Neural crest cell (in vitro differentiated cells): ENCODE data around the gene ARL6IP1. TPM values are rescaled to one million over a fixed set of nuclear protein-coding genes. Genes with fewer than 3 reads are reported as not detected.

Experiments
- DNase-seq: peaks from one replicate; pipeline ENCODE4 v3.0.0; 2021; ENCODE audit warnings: low read depth, mixed read lengths, low spot score
- H3K27ac Mint-ChIP-seq: one replicate; pipeline ENCODE4 v1.8.0; 2021; ENCODE audit warnings: mild to moderate bottlenecking, mixed read lengths; ENCODE audit not compliant: unreplicated experiment
- H3K27me3 Mint-ChIP-seq: 2 replicates; pipeline ENCODE4 v1.8.0; 2021; ENCODE audit warnings: low read depth, mild to moderate bottlenecking, mixed read lengths
- H3K36me3 Mint-ChIP-seq: 2 replicates; pipeline ENCODE4 v1.8.0; 2021; ENCODE audit warnings: low read depth, mild to moderate bottlenecking, mixed read lengths
- H3K4me1 Mint-ChIP-seq: 2 replicates; pipeline ENCODE4 v1.8.0; 2021; ENCODE audit warnings: mixed read lengths
- H3K4me3 Mint-ChIP-seq: one replicate; pipeline ENCODE4 v1.8.0; 2021; ENCODE audit warnings: mild to moderate bottlenecking, mixed read lengths
- H3K9me3 Mint-ChIP-seq: 2 replicates; pipeline ENCODE4 v1.8.0; 2021; ENCODE audit warnings: mixed read lengths
- CTCF ChIP-seq: fragments of 200-600 bp; sonication (generic); conservative IDR thresholded peaks from 2 replicates; pipeline ENCODE4 v1.5.0; 2021; ENCODE audit warnings: antibody characterized with exemption, mild to moderate bottlenecking
- long read RNA-seq: library from polyadenylated mRNA; unstranded; transcript quantifications from one replicate; pipeline ENCODE4 v2.0.0, GENCODE V29; 2020
- total RNA-seq: library from RNA; stranded (reverse); gene quantifications from 2 replicates; pipeline ENCODE4 v1.2.1, GENCODE V29; 2021

The ARL6IP1 gene
- total RNA-seq, result 211 and 212 TPM in 2 replicates
- long read RNA-seq, transcript ARL6IP1-201 (6 exons, 2,409 nt), result major isoform, 662 of 699 reads
- long read RNA-seq, partial matches to known transcripts, result 29 of 699 reads
- long read RNA-seq, other reads (novel, unspliced or antisense), result 6 of 699 reads

- Mint-ChIP-seq H3K9me3 (no peaks in the 10 kb centered on the region), H3K36me3 (peaks cover 11% of the 10 kb centered on the region), H3K27me3 (peaks cover 2% of the 10 kb centered on the region), H3K27ac (peak within 1 kb of the TSS; percentile 98), H3K4me3 (peak within 1 kb of the TSS; percentile 97), H3K4me1 (peaks cover 41% of the 10 kb centered on the region)
- peak; percentile 92 for TF ChIP-seq CTCF
- peak; percentile 96 for DNase-seq
These were observed at the start of gene ARL6IP1 for GRCh38 chr16:18801145-18801972. Gene ARL6IP1, minus strand, starts transcription at chr16:18801549. Its CDS starts 83 bp downstream, at chr16:18801466.

- DNase-seq, result no peak
- H3K27ac Mint-ChIP-seq, result no peak overlapping the region
- H3K36me3 Mint-ChIP-seq, result peaks cover 15% of the 10 kb centered on the region
- H3K4me3 Mint-ChIP-seq, result no peak overlapping the region
- no peak for TF ChIP-seq CTCF
- H3K9me3 Mint-ChIP-seq, result no peaks in the 10 kb centered on the region
- no peaks in the 10 kb centered on the region for H3K4me1 Mint-ChIP-seq
- no peaks in the 10 kb centered on the region for H3K27me3 Mint-ChIP-seq
These were observed 45.1 kb upstream of the ARL6IP1 start for GRCh38 chr16:18846416-18846815.

- H3K9me3 Mint-ChIP-seq, result no peaks in the 10 kb centered on the region
- no peaks in the 10 kb centered on the region for H3K4me1 Mint-ChIP-seq
- no peak overlapping the region for H3K27ac Mint-ChIP-seq
- no peaks in the 10 kb centered on the region for H3K27me3 Mint-ChIP-seq
- H3K36me3 Mint-ChIP-seq, result peaks cover 20% of the 10 kb centered on the region
- TF ChIP-seq CTCF, result no peak
- DNase-seq, result no peak
- H3K4me3 Mint-ChIP-seq, result no peak overlapping the region
These were observed 41.2 kb upstream of the ARL6IP1 start for GRCh38 chr16:18842565-18842964.

DNA sequence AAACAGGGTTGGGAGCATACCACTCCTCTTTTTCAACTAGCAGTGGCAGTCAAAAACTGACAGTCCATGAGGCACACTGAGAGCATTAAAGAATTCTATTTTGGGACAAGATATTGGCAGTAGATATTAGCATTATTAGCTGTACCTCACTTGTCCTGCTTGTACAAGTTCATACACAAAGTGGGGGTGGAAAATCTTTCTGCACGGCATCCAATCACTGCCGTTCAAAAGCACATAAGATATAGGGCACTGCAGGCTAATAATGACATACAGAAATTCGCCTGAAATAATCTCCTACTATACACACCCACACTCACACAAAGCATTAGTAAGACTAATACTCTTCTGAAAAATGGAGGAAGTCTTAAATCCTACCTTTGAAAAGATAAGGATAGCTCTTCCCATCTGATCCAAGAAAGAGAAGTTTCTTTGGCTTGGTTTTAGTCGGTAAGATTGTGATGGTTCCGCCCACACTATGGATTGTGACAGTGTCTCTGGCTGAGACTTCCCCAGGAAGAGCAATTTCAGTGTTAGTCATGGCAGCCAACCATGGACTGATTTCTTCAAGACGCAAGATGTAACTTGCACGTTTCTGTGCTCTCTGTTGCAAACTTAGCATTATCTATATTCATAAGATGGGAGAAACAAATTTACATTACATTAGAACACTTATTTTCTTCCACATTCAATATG, 40.6 kb upstream of the ARL6IP1 start:
- no peak for TF ChIP-seq CTCF
- Mint-ChIP-seq H3K4me1 (no peaks in the 10 kb centered on the region), H3K27me3 (no peaks in the 10 kb centered on the region), H3K27ac (no peak overlapping the region), H3K4me3 (no peak overlapping the region), H3K9me3 (no peaks in the 10 kb centered on the region), H3K36me3 (peaks cover 25% of the 10 kb centered on the region)
- DNase-seq, result no peak

- Mint-ChIP-seq H3K36me3 (peaks cover 38% of the 10 kb centered on the region), H3K27ac (no peak overlapping the region), H3K4me3 (no peak overlapping the region), H3K27me3 (no peaks in the 10 kb centered on the region), H3K9me3 (no peaks in the 10 kb centered on the region), H3K4me1 (no peaks in the 10 kb centered on the region)
- no peak for TF ChIP-seq CTCF
- DNase-seq, result no peak
These were observed 38.2 kb upstream of the ARL6IP1 start for GRCh38 chr16:18839555-18839954.
